ENCODE measurements around the gene ITPKA.

DNA sequence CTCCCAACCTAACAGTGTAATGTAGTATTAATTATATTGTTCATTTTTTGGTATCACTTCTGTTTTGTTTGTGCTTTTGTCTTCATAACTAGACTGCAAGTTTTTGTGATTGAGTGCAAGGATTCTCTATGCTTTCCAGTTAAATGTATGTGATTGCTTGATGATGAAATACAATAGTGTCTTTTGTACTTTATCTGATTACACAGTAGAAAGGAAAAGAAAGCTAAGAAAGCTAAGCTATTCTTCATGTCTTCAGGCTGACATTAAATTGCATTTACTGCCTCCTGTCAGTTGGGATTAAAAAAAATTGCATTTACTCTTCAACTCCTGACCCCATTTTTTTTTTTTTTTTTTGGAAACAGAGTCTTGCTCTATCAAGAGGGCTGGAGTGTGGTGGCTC lies 48.3 kb upstream of the ITPKA start:
- TF ChIP-seq CTCF (IDR thresholded peaks at IDR 0.05) = no peak
- TF ChIP-seq POLR2A (IDR thresholded peaks at IDR 0.05) = no peak
